Neural cell (in vitro differentiated cells): ENCODE results near the gene CENPX.

Source experiments
- EZH2 ChIP-seq: fragments of 200-600, 300-800 bp; shearing (Covaris generic), sonication (generic); IDR thresholded peaks from 2 replicates; pipeline ENCODE4 v1.6.1; 2014; ENCODE audit warnings: antibody characterized with exemption, low read length, borderline replicate concordance, mild to moderate bottlenecking; ENCODE audit not compliant: insufficient read depth, poor library complexity, severe bottlenecking
- POLR2AphosphoS5 ChIP-seq: IDR thresholded peaks from 2 replicates; pipeline ENCODE4 v1.6.1; 2012
- TAF1 ChIP-seq: IDR thresholded peaks from 2 replicates; pipeline ENCODE4 v1.6.1; 2012; ENCODE audit warnings: low read depth
- TF ChIP-seq, protein P1 (sequence below): fragments of 450-650 bp; IDR thresholded peaks from 2 replicates; pipeline ENCODE4 v1.5.1; 2014; ENCODE audit warnings: antibody characterized with exemption, mild to moderate bottlenecking, moderate library complexity; ENCODE audit not compliant: poor library complexity, severe bottlenecking
- TF ChIP-seq, protein P2 (sequence below): IDR thresholded peaks from 2 replicates; pipeline ENCODE4 v1.6.1; 2012; ENCODE audit warnings: borderline replicate concordance

DNA sequence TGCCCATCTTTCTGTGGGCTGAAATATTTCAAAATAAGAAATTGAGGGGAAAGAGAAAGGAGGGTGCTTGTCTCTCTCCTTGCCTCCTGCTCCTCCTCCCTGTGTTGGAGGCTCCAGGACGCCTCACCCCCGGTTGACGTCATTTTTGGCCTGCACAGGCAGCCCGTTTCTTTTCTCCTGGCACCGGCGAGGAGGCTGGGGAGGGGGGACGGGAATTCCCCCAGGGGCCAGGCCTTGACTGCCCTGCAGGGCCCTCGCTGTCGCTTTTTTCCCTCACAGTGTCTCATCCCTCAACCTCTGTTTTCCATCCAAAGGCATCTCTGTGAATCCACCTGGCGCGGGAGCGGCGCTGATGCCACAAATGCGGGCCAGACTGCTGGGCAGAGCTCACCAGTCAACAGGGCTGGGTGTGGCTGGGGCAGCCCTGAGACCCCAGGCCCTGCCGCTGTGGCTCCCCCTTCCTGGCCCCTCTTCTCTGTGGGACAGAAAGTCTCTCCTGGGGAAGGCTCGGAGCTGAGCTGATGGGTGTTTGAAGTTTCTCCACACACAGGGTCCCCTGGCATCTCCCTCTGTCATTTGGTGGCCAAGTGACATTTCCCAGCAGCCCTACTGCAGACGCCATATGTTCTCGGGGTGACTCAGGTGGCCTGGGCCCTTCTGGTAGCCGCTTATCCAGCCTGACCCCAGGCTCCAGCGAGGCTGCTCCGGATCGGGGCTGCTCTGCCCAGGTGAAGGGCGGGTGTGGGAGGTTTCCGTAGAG is 16.0 kb downstream of the CENPX start:
- TF ChIP-seq, protein P1, sequence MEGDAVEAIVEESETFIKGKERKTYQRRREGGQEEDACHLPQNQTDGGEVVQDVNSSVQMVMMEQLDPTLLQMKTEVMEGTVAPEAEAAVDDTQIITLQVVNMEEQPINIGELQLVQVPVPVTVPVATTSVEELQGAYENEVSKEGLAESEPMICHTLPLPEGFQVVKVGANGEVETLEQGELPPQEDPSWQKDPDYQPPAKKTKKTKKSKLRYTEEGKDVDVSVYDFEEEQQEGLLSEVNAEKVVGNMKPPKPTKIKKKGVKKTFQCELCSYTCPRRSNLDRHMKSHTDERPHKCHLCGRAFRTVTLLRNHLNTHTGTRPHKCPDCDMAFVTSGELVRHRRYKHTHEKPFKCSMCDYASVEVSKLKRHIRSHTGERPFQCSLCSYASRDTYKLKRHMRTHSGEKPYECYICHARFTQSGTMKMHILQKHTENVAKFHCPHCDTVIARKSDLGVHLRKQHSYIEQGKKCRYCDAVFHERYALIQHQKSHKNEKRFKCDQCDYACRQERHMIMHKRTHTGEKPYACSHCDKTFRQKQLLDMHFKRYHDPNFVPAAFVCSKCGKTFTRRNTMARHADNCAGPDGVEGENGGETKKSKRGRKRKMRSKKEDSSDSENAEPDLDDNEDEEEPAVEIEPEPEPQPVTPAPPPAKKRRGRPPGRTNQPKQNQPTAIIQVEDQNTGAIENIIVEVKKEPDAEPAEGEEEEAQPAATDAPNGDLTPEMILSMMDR: no peak
- TF ChIP-seq POLR2AphosphoS5 (no peak), EZH2 (no peak), TAF1 (no peak)
- TF ChIP-seq, protein P2, sequence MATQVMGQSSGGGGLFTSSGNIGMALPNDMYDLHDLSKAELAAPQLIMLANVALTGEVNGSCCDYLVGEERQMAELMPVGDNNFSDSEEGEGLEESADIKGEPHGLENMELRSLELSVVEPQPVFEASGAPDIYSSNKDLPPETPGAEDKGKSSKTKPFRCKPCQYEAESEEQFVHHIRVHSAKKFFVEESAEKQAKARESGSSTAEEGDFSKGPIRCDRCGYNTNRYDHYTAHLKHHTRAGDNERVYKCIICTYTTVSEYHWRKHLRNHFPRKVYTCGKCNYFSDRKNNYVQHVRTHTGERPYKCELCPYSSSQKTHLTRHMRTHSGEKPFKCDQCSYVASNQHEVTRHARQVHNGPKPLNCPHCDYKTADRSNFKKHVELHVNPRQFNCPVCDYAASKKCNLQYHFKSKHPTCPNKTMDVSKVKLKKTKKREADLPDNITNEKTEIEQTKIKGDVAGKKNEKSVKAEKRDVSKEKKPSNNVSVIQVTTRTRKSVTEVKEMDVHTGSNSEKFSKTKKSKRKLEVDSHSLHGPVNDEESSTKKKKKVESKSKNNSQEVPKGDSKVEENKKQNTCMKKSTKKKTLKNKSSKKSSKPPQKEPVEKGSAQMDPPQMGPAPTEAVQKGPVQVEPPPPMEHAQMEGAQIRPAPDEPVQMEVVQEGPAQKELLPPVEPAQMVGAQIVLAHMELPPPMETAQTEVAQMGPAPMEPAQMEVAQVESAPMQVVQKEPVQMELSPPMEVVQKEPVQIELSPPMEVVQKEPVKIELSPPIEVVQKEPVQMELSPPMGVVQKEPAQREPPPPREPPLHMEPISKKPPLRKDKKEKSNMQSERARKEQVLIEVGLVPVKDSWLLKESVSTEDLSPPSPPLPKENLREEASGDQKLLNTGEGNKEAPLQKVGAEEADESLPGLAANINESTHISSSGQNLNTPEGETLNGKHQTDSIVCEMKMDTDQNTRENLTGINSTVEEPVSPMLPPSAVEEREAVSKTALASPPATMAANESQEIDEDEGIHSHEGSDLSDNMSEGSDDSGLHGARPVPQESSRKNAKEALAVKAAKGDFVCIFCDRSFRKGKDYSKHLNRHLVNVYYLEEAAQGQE: no peak
